HG02870 (cell line): ENCODE results near the gene TNS3.

Experiments used
- ATAC-seq: cut with Tn5 transposase; IDR thresholded peaks from one replicate; pipeline ENCODE4 v1.9.1; 2021; ENCODE audit warnings: mild to moderate bottlenecking, moderate library complexity; ENCODE audit not compliant: unreplicated experiment

TNS3 gene

DNA sequence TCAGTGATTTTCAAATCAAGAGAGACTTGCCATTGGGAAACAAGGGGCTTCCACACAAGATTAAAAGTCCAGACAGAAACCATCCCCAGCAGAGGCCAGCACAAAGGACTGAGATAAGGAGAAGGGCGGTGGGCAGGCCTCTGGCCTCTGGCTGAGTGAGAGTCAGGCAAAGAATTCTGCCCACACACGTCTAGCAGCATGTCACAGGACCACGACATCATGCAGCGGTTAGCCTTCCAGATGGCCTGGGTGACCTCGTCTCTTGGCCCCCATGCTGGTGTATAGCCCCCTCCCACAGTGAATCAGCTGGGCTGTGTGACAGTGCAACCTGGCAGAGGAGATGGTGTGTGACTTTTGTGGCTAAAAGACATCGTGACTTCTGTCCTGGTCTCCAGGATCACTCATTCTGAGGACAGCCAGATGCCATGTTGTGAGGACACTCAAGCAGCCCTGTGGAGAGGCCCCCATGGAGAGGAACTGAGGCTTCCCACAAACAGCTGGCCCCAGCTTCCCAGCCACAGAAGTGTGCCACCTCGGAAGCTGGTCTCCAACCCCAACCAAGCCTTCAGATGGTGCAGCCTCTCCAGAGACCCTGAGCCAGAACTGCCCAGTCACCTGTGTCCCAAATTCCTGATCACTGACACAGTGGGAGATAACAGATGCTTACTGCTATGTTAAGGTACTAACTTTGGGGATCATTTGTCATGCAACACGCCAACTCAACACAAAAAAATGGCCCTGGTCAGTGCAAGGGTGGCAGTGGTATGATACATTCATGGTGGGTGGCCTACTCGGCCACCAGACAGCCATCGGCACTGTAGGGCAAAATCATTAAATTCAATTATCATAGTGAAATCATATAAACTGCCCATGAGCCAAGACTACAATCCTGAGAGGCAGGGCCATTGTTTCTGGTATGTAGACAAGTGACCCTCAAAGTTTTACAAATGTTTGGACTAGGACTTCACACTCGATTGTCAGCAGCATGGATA lies 73.2 kb downstream of the TNS3 start:
- ATAC-seq = no peak

DNA sequence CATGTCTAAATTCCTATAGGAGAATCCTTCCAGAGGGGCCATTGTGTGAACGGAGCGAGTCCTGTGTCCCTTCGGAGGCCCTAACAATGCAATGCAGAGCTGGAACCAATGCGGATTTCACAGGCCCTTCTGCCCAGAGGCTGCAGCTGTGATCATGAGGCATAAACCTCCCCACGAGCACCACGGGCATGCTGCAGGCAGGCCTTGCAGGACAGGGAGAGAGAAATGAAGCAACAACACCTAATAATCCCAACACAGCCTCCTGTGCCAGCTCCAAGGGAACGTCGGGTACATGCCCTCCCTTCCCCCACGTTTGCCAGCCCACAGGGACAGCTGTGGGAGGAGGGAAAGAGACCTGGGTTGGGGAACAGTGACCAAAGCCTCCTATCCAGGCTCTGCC lies 74.4 kb downstream of the TNS3 start:
- ATAC-seq = no peak

DNA sequence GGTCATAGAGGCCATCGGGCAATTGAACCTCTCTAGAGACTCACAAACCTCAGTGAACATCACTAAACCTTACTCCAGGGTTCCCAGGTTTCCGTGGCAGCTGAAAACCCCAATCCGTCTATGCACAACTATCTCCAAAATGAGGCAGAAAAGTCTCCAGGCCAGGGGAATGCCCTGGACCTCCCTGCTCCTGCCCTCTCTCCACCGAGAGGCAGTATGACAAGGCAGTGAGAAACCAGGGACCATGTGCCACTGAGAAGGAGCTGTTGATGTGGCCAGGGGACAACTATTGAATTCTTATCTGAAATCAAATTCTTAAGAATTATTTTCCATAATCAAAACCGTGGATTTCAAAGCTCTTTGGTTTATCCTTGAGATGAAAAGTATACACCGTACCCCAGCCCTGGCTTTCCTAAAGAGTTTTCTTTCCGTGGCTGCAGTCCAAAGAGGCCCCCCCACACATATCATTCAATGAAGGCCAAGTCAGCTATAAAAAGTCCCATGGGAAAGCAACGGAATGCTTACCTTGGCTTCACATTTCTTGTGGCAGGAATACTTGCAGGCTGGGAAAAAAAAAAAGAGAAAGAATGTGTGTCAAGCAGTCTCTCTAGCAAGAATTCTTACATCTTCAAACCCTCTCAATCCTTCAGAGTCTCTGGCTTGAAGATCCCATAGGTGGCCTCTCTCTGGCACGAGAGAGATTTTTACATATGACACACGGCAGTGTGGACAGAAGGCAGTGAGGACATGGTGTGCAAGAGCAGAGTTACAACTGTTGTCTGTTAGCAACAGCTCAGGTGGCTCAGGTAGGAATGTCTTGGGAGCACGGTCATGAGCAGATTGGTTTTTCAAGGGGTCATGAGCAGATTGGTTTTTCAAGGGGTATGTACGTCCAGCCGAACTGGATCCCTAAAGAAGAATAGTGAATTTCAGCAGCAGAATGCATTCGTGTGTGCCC lies 75.2 kb downstream of the TNS3 start:
- no peak for ATAC-seq

DNA sequence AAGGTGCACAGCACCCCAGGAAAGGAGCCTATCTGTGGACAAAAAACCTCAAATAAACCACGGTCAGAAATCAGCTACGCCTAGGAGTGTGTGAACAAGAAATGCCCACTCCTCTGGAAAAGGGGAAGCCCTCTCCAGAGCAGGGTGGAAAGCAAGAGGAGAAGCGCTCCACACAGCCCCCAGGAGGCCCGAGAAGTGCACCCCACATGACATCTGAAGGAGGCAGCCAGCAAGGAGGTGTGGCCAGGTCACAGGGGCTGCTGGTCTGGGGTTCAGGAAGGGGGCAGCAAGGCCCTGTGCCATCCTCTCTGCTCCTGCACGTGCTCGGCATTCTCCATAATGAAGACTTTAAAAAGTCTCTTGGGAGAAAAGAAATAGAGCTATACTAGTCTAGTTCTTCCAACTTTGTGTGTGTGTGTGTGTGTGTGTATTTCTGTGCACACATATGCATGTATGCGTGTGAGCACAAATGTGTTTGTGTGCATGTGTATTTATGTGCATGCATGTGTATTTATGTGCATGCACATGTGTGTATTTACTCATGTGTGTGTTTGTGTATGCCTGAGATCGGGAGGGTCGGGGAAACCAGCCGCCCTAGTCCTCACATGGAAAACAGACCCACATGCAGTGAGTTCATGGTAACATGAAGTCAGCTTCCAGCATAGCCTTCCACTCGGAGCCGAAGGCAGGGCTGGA lies 76.5 kb downstream of the TNS3 start:
- no peak for ATAC-seq

DNA sequence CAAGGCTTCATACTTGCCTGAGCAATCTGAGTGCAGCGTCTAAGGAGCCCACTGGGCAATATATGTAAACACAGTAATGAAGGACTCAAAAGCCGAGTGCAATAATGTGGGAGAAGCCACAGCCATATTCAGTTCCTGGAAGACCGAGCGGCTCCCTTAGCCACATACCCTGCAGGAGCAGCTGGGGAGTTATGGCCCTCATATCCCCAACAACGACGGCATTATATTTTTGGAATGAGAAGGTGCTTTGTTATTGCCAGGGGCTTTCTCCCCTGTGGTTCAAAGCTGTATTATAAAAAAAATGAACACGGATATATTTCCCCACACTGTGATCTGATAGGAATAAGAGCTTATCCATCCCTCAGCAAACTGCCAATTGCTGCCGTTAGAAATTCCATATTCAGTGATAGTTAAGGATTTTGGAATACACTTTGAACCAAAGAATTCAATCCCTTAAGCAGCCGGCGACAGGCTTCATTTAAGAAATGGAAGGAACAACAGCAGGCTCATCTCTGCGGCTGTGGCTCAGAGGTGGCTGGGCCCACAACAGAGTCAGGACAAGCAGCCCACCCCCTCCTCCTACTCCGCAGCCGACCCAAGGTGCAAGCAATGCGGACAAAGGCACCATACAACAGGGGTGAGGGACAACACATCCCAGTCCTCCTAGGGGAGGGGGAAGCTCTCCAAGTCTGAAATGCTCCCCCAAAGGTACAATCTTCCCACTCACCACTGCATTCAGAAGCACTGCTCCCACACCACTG lies 77.2 kb downstream of the TNS3 start:
- ATAC-seq = no peak

DNA sequence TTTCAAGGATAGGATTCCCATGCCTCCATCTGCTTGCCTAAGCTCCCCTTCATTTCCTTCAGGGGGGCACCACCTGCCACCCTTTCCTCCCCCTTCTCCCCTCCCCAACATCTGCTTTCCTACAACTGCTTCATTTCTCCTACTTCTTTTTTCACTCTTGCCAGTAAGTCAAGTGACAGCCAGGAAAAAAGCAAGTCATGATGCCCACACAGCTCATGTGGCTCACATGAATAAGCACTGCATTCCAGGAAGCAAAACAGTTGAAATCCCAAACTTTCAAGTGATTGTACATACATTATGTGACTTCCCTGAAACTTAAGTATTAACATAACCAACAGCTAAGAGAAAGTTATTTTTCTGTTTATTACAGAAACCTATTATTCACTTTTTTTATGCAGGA lies 78.6 kb downstream of the TNS3 start:
- ATAC-seq = no peak

DNA sequence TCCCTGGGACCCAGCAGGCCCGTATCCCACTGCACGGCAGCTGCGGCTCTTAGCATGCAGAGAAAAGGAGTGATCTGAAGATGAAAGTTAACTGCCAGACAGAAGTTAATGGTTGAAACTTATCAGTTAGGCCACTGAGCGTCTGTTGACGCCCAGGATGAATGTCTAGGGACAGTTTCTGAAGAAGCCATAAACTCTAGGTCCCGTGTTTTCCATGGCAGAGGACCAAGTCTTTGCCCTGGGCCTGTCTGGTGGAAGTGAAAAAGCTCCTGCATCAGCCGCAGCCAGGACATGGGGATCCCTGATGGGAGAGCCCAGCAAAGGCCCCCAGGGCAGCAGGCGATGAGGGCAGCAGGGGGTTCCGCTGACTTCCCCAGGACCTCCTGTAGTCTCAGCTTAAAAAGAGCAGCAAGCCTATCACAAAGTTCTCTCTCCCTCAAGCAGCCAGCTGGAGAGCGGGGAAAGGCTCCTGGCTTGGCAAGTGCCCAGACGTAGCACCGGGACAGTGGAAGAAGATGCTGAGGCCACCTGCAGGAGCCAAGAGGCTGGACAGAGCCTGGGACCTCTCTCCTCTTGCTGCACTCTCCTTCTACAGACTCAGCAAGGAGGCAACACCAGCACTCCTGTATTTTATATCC lies 79.6 kb downstream of the TNS3 start:
- no peak for ATAC-seq

DNA sequence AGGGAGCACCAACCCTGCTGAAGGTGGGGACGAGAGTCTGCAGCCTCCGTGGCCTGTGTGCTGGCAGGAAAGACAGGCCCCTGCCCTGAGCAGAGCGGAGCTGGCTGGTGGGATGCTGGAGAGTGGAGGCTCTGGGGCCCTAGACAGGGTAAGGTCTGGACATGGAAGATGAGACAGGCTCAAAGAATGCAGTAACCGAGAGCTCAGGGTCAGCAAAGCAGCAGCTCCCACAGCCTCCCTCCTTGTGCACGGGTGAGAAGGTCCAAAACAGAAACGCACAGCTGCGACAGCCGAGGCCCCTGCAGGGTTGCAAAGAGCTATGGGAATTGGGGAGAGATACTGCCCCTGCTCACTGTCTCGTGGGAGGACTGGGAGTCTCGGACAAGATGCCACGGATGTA lies 80.5 kb downstream of the TNS3 start:
- no peak for ATAC-seq

DNA sequence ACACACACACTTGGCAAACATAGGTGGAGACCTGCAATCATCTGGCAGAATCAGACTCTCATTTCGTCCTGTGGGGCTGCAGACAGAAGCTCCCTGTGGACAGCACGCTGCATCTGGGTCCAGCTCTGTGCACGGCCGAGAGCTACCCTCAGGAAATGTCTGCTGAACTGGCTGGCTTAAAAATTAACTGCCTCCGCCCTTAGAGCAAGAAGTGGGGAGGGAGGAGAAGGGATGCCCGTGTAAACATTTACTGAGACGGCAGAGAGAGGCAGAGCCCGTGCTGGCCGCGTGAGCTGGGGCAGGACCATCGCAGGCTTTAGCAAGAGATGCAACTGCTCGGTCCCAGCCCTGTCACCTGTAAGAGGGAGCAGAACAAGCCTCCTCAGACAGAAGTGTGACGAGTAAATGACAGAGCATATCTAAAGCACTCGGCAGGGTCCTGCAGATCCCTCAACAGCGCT lies 81.8 kb downstream of the TNS3 start:
- no peak for ATAC-seq

DNA sequence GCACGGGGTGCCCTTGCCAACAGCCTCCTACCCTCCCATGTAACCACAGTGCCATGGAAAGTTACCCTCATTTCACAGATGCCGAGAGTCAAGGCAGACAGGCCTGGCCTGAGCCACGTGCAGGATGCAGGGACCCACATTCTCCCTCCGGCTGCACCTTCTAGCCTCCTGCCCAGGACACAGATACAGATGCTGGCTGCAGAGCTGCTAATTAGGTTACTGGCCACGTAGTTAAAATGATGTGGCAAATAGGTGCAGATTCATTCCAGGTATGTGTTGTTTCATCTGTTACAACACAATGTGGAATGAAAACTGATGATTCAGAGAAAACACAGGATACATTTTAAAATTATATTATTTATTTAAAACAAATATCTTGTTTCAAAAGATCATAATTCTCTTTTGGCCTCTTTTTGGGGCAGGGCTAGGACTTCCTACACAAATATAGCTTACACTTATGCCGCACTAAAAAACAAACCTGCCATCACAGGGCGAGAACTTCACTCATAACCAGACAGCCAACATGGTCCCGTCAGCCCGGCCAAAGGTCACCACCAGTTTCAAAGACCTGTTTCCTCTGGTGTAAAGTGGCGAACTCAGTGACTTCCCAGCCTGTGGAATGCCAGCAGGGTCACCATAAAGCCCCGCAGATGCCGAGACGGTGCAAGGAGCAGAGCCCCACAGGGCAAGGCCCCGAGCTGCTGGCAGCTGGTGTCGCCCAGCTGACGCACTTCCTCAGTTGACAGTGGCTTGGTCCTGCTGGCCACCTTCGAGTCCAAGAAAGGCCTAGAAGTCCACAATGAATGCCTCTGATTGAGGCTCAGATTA lies 83.5 kb downstream of the TNS3 start:
- no peak for ATAC-seq

DNA sequence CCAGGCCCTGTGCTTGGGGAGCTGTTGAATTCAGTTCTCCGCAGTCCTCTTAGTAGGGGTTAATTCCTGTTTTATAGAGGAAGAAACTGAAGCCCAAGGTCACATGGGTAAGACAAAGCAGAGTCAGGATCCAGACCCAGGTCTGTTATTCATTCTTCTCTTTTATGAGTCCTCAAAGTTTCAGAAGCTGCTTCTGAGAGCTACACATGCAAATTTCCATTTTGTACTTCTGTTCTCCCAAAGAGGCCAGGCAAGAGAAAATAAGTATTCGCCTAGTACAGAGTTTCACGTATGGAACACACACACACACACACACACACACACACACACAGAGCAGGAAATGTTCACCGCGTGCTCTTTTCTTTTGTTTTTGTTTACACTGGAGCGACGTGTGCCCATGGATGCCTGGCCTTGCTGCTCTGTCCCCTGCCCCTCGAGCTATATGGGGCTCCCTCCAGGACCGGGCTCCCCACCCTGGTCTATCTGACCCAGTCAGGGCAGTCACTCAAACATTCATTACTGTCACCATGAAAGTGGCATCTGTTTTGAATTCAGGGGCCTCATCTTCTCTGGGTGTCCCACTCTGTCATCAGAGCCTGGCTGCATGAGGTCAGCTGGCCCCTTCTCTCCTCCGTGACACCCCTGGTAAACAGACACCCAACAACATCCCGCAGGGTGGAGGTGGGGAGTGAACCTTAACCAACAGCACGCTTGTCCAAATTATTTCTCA lies 84.4 kb downstream of the TNS3 start:
- ATAC-seq = peak; percentile 88

DNA sequence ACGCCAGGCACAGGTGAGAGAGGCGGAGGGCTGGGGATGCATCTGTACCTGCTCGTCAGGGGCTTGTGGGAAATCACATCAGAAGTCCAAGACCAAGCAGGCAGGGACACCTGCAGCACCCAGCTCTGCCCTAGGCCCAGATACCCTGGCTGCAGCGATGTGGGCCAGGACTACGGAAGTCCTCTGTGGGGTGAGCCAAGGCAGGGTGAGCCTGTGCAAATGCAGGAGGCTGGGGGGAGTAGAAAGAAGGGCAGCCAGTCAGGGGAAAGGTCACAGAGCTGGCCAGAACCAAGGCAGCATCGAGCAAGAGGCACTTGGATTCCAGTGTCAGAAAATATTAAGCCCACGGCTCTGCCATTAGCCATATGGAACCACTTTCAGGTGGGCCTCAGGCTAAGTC lies 85.2 kb downstream of the TNS3 start:
- ATAC-seq = no peak

DNA sequence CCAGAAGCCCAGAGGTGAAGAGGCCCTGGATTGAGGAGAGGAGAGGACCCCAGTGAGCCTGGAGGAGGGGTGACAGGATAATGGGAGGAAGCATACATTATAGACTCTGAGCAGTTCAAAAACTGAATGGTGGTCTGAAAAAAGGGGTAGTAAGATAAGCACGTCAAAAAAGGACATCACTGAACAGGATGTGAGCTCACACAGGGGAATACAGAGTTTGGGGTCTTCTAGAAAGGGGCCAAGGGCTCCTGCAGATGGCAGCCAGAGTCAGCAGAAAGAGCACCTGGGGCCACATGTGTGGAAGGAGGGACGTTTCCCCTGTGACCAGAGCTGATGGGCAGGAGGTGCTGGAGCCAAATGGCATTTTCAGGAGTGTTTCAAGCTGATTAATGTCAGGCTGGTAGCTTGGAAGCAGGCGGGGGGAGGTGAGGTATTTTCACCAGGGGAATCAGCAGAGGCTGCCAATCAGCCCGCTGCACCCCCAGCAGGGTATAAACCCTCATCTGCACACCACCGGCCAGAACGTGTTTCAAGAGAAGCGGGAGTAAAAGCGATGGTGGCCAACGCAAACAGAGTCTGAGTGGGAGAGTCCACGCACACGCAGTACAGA lies 85.8 kb downstream of the TNS3 start:
- no peak for ATAC-seq

DNA sequence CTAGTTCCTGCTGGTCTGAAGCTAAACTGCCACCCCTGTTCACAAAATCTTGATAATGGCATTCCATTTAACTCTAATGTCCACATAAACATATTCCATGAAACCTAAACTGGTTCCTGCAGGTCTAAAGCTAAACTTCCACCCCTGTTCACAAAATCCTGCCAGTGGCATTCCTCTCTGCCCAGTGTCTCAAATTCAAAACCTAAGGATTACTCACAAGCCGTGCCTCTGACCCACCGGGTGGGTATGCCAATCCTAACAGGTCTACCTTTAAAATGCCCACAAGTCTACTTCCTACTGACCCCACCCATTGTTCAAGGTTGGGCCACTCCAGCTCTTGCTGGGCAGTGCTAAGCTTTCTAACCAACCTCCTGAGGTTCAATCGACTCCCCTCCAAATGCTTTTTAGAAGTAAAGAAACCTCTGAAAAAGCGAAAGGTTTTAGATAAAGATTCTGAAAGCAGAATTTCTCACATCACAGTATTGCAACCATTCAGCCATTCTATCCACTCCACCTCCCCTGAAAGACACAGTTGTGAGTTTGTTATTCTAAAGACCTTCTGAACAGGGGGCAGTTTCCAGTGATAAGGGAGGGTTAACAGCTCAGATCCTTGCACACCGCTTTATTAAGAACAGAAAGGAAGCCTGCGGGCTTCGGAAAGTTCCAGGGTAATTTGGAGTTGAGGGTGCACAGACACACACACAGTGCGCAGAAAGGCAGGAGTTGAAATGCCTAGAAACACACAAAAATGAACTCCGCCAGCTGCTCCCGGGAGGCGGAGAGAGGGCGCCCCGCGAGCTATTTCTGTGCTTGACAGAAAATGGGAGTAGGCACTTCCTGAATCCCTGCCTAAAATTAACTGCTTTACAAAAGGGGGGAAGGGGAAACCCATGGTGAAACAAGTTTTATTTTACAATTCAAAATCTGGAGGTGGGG lies 87.7 kb downstream of the TNS3 start:
- no peak for ATAC-seq

DNA sequence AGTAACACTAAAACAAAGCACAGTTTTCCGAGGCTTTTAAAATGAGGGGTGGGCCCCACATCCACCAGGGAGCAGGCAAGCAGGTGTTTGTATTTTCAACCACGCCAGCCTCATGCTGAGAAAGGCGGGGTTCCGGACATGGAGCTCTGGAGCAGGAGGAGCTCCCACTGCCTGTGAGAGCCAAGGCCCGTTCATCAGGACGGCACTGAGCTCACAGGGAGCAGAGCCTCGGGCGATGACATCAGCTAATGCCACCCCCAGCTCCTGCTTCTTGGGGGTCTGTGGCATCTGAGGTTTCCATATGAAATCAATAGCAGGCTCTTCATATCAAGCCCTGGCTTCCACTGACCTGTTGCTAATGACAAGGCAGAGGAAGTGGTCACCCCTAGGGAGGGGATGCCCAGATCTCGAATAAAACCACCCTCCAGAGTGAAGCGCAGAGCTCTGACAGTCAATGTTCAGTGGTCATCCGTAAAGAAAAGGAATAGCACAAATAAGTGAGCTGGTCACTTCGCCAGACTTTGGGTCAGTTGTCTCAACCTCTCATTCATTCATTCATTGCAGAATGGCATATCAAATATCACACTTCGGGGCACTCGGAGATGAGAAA lies 89.1 kb downstream of the TNS3 start:
- ATAC-seq = no peak
